GM18909 (cell line): ENCODE results near the gene TCFL5.

Experiments
- ATAC-seq: cut with Tn5 transposase; IDR thresholded peaks from one replicate; pipeline ENCODE4 v1.9.1; 2021; ENCODE audit warnings: mild to moderate bottlenecking; ENCODE audit not compliant: unreplicated experiment, poor library complexity

The TCFL5 gene

GRCh38 chr20:62802026-62802712, 59.5 kb downstream of the TCFL5 start:
- no peak for ATAC-seq

- ATAC-seq: no peak
Measured at GRCh38 chr20:62801284-62802010, 60.2 kb downstream of the TCFL5 start.

DNA sequence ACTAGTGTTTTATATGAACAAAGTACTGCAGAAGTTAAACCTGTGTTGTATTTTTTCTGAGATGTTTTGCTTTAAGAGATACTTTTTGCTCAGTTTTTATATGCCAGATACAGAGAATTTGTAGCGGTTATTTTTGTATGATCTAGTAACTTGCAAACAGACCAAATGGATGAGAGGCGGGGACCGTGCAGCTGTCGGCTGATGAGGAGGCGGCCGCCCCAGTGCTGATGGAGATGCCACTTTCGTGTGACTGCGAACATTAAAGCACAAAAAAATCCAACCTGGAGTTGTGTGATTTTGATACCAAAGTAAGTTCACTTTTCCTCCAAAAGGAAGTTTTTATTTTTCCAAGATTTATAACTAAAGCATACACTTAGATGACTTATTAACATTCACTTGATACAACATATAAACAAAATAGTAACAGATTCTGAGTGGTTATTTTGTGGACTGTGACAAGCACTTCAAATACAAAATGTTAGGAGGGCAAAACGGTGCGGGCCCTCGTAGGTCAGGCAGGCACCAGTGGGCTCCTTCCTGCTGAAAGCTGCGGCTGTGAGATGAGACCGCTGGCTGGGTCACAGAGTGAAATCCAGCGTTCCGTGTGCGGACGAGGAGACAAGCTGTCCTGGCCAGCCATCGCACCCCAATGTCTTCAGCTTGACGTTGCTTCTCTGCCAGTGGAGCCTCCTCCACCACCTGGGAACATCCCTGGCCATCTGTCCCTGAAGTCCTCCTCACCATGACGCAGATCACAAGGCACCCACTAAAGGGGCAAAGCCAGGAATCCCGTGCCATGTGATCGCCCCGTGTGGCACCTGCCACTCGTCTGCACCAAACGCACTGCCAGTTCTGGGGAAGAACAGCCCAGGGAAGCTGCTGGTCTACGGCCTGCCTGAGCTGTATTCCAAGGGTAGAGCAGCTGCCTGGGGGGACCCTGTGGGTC, 61.0 kb downstream of the TCFL5 start:
- ATAC-seq: no peak

GRCh38 chr20:62799873-62800272, 61.7 kb downstream of the TCFL5 start:
- no peak for ATAC-seq

- no peak for ATAC-seq
Measured at GRCh38 chr20:62799459-62799858, 62.2 kb downstream of the TCFL5 start.

DNA sequence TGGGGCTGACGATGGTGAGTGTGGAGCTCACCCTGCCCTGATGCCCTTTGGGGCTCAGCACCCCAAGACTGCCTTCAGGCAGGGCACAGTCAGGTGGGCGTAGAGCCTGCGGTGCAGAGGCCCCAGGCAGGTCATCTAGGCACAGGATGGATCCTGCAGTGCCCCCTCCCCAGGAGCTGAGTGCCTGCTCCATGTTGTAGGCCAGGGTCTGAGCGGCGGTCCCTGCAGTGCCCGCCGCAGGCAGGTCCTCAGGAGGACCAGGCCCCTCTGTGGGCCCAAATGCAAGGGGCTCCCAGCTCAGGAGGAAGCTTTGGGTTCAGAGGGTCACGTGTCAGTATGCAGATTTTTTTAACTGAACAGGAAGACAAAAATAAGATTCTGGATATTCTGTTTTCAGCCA, 62.6 kb downstream of the TCFL5 start:
- no peak for ATAC-seq

DNA sequence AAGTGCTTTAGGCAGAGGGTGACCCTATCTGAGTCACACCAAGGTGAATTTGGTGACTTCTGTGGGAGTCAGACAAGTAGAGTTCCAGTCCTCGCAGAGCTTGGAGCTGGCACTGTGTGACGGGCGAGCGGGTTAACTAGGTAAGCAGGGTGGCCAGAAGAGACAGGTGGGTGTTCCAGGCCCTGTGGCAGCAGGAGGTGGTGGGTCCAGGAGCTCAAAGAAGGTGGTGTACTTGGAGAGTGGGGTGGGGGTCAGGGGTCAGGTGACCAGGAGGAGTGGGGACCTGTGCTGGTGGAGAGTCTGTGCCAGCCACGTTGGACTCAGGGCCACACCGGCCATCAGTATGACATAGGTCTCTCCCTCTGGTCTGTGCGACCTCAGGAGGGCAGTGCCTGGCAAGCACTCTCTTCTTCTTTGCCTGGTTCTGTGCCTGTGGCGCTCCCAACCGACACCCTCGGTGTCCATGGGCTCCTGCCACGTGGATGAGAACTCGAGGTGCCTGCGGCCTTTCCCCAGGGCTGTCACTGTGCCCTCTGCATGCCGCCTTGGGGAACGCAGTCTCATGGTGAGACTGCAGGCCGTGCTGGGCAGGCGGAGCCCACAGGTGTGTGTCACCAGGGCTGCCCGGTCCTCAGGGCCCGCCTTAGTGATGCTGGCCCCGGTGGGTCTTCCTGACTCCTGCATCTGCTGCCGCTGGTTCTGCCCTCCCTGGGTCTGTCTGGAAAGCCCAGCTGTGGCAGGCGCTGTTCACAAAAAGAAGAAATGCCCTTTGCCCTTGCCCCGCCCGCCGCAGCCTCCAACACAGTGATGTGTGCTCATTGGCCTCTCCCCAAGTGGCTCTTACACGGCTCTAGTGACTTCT, 63.7 kb downstream of the TCFL5 start:
- ATAC-seq: no peak

- no peak for ATAC-seq
Measured at GRCh38 chr20:62796699-62797491, 64.7 kb downstream of the TCFL5 start.

DNA sequence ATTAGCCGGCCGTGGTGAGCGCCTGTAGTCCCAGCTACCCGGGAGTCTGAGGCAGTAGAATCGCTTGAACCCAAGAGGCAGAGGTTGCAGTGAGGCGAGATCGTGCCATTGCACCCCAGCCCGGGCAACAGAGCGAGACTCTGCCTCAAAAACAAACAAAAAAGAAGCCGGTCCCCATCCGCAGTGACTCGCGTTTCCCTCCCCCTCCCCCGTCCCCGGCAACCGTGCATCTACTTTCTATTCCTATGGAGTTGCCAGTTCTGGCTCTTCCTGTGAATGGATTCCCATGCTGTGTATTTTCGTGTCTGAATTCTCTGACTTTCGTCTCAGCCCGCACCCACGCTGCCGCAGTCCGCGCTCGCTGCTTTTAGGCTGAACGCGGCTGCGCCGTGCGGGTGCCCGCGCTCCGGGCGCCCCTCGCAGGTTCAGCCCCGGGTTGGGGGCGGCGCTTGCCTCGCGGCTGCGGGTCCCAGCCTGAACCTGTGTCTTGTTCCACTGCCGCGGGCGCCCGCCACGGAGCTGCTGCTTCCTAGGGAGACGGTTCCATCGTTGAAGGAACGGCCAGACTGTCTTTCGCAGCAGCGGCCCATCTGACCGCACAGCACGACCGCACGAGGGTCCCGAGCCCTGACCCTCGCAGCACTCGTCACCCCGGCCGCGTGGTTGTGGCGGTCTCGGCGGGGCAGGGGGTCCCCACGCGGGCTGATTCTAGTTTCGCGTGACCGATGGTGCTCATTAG, 66.4 kb downstream of the TCFL5 start:
- ATAC-seq: no peak

- ATAC-seq: peak; percentile 65
Measured at GRCh38 chr20:62794007-62794724, 67.5 kb downstream of the TCFL5 start.

- no peak for ATAC-seq
Measured at GRCh38 chr20:62793757-62794006, 67.9 kb downstream of the TCFL5 start.

GRCh38 chr20:62792940-62793756, 68.5 kb downstream of the TCFL5 start:
- no peak for ATAC-seq

DNA sequence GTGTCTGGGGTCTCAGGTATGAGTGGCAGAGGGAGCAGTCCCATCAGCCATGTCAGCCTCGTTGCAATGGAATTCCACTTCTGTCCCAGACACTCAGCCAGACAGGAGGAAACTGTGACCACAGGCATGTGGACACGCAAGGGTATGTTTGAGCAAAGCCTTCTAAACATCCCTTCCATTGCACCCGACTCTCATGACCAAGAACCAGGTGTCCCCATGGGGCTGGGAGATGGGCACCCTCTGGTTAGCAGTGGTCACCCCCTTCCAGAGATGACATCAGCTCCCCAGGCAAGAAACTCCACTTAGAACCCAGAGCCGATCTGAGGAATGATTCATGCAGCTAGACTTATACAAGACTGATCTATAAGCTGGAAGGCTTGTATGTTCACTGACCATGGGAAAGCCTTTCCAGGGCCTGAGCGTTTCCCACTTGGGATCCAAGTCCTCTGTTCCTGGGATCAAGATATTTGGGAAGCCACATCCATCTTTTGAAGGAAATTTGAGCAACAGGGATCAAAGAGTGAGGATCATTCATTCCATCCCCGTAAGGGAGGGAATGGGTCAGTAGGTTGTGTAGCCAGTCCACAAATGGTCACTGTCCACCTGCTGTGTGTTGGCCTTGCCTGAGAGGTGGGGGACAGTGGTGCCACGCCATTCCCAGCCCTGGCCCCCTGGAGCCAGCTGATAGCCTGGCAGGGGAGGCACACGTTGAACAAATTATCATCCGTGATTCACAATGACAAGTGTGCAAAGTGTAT, 69.3 kb downstream of the TCFL5 start:
- ATAC-seq: no peak

DNA sequence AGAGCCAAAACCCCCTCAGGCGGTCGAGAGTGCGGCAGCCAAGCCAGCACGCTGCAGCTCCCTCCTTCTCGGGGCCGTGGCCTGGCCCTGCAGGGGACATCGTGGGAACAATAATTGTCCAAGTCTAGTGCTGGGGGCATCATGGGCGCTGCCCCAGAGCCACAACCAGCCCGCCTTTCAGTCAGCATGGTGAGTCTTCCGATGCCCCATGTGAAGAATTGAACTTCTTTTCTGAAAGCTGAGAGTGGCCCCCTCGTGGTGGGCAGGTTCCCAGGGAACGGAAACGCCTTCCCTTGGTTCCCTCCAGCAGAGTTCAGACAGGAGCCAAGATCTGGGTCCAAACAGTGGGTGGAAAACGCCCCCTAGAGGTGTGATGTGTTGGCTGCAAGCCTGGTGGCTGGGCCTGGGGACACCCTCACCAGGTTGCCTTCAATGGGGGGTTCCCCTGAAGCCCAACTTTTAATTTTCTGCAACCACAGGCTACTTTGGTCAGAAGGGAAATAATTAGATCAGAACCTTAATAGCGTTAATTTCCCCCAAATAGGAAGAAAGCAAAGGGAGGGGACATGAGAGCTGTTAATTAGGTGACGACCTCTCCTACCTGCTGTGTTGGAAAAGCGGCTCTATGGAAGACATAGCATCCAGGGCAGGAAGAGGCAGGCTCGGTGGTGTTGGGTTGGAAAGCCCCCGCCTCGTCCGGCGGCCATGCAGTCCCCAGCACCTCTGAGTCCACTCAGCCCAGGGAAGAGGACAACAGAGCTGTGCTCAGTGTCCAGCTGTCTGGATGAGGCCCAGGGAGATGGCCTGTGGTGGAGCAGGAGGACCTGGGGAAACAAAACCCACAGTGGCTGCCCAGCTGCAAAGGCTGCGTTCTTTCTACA, 70.1 kb downstream of the TCFL5 start:
- no peak for ATAC-seq
